ENCODE measurements around the gene UBASH3A. TPM values are rescaled to one million over a fixed set of nuclear protein-coding genes. Genes with fewer than 3 reads are reported as not detected.
A peak's percentile ranks its signal among the peaks of the same experiment; 100 is the strongest.

The UBASH3A gene
- total RNA-seq, 1 donor from 2014 or later: under 0.01 TPM

DNA sequence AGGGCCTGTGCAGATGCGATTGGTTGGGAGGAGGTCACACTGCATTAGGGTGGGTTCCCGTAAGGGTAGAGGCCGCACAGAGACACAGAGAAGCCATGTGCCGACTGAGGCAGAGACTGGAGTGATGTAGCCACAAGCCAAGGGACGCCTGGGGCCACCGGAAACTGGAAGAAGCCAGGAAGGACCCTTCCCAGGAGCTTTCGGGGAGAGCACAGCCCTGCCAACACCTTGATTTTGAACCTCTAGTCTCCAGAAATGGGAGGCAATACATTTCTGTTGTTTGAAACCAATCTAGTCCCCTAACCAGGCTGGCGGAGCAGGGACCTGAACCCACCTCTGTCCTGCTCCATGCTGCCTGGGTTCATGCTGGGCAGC, 10.8 kb downstream of the UBASH3A start:
- Histone ChIP-seq H3K9me3 (ENCODE audit: control insufficient read depth in 3 of 3, low read length in 3 of 3) (no peaks in the 10 kb centered on the region), H3K36me3 (ENCODE audit: control insufficient read depth in 3 of 3, insufficient read depth in 3 of 3, low read length in 3 of 3) (no peaks in the 10 kb centered on the region), H3K9ac (ENCODE audit: low read depth in 1 of 3, low read length in 3 of 3) (no peak overlapping the region), H3K27ac (ENCODE audit: low read depth, low read length) (no peak overlapping the region), H3K27me3 (ENCODE audit: control insufficient read depth in 3 of 3, insufficient read depth in 3 of 3, low read length in 3 of 3) (peaks cover 18 to 31% (median 26%) of the 10 kb centered on the region in 3 donors), H3K4me1 (ENCODE audit: control insufficient read depth in 3 of 3, insufficient read depth in 3 of 3, low read length in 3 of 3) (peaks cover 9 to 15% (median 11%) of the 10 kb centered on the region in 3 donors), H3K4me3 (ENCODE audit: low read length in 3 of 3) (no peak overlapping the region)

DNA sequence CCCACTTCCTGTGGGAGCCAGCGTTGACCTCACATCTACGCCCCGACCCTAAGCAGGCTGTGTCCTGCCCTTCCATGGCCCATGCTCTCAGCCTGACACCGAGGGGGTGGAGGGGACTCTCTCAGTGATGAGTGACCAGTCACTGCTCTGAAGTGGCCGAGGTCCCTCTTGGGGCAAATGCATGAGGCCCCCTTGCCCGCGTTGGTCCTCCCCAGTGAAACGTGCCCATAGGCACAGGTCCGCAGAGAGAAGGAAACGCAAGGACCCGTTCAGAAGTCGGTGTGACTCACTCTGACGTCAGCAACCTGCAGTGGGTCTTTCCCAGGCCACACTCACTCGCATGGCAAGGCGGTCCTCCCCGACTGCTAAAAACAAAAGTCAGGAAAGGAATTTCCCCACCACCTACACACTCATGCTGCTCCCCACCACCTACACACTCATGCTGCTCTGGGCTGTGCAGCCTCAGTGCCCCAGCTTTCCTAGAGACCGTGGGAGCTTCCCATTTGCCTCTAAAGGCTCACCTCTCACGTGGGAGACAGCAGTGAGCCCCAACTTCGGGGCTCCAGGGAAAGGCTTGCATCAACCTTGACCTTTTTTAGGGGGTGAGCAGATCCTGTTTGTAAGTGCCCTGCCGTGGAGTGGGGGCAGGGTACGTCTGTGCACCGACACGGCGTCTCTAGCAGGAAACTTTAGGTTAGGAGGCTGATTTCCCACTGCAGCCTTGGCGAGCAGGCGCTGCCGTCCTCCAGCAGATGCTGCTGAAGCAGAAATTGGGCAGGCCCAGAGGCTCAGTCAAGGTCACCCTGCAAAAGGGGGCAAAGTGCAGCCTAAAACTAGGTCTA, 11.4 kb downstream of the UBASH3A start:
- Histone ChIP-seq H3K36me3 (ENCODE audit: control insufficient read depth in 3 of 3, insufficient read depth in 3 of 3, low read length in 3 of 3) (no peaks in the 10 kb centered on the region), H3K4me3 (ENCODE audit: low read length in 3 of 3) (no peak overlapping the region), H3K9ac (ENCODE audit: low read depth in 1 of 3, low read length in 3 of 3) (peak overlapping the region in 1 of 3 donors; percentile 62), H3K27ac (ENCODE audit: low read depth, low read length) (no peak overlapping the region), H3K9me3 (ENCODE audit: control insufficient read depth in 3 of 3, low read length in 3 of 3) (no peaks in the 10 kb centered on the region), H3K4me1 (ENCODE audit: control insufficient read depth in 3 of 3, insufficient read depth in 3 of 3, low read length in 3 of 3) (peaks cover 9 to 15% (median 11%) of the 10 kb centered on the region in 3 donors), H3K27me3 (ENCODE audit: control insufficient read depth in 3 of 3, insufficient read depth in 3 of 3, low read length in 3 of 3) (peaks cover 18 to 26% (median 23%) of the 10 kb centered on the region in 3 donors)

- Histone ChIP-seq H3K9me3 (ENCODE audit: control insufficient read depth in 3 of 3, low read length in 3 of 3) (no peaks in the 10 kb centered on the region), H3K36me3 (ENCODE audit: control insufficient read depth in 3 of 3, insufficient read depth in 3 of 3, low read length in 3 of 3) (no peaks in the 10 kb centered on the region), H3K4me1 (ENCODE audit: control insufficient read depth in 3 of 3, insufficient read depth in 3 of 3, low read length in 3 of 3) (peaks cover 9 to 15% (median 11%) of the 10 kb centered on the region in 3 donors), H3K27me3 (ENCODE audit: control insufficient read depth in 3 of 3, insufficient read depth in 3 of 3, low read length in 3 of 3) (peaks cover 6 to 26% (median 21%) of the 10 kb centered on the region in 3 donors), H3K9ac (ENCODE audit: low read depth in 1 of 3, low read length in 3 of 3) (no peak overlapping the region), H3K27ac (ENCODE audit: low read depth, low read length) (no peak overlapping the region), H3K4me3 (ENCODE audit: low read length in 3 of 3) (no peak overlapping the region)
Measured at GRCh38 chr21:42417533-42417932, 13.8 kb downstream of the UBASH3A start.

DNA sequence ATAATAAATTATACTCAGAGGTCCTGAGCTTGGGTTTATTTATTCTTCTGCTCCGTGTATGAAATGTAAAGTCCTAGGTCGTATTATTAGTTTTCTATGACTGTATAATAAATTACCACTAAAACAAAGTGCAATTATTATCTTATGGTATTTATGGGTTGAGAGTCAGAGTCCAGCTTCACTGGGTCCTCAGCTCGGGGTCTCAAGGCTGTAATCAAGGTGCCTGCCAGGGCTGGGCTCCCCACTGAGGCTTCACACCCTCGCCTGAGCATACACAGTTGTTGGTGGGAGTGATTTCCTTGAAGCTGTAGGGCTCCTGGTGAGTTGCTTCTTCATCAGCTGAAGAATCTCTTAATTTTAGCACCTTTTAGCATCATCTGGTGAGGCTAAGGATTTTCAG, 15.2 kb downstream of the UBASH3A start:
- Histone ChIP-seq H3K36me3 (ENCODE audit: control insufficient read depth in 3 of 3, insufficient read depth in 3 of 3, low read length in 3 of 3) (no peaks in the 10 kb centered on the region), H3K27ac (ENCODE audit: low read depth, low read length) (no peak overlapping the region), H3K27me3 (ENCODE audit: control insufficient read depth in 3 of 3, insufficient read depth in 3 of 3, low read length in 3 of 3) (peaks cover 5 to 30% (median 23%) of the 10 kb centered on the region in 3 donors), H3K4me3 (ENCODE audit: low read length in 3 of 3) (no peak overlapping the region), H3K4me1 (ENCODE audit: control insufficient read depth in 3 of 3, insufficient read depth in 3 of 3, low read length in 3 of 3) (peaks cover 9 to 15% (median 11%) of the 10 kb centered on the region in 3 donors), H3K9ac (ENCODE audit: low read depth in 1 of 3, low read length in 3 of 3) (no peak overlapping the region), H3K9me3 (ENCODE audit: control insufficient read depth in 3 of 3, low read length in 3 of 3) (no peaks in the 10 kb centered on the region)

GRCh38 chr21:42419845-42420244, 16.1 kb downstream of the UBASH3A start:
- Histone ChIP-seq H3K9ac (ENCODE audit: low read depth in 1 of 3, low read length in 3 of 3) (no peak overlapping the region), H3K27me3 (ENCODE audit: control insufficient read depth in 3 of 3, insufficient read depth in 3 of 3, low read length in 3 of 3) (peaks cover 5 to 37% (median 30%) of the 10 kb centered on the region in 3 donors), H3K27ac (ENCODE audit: low read depth, low read length) (no peak overlapping the region)

DNA sequence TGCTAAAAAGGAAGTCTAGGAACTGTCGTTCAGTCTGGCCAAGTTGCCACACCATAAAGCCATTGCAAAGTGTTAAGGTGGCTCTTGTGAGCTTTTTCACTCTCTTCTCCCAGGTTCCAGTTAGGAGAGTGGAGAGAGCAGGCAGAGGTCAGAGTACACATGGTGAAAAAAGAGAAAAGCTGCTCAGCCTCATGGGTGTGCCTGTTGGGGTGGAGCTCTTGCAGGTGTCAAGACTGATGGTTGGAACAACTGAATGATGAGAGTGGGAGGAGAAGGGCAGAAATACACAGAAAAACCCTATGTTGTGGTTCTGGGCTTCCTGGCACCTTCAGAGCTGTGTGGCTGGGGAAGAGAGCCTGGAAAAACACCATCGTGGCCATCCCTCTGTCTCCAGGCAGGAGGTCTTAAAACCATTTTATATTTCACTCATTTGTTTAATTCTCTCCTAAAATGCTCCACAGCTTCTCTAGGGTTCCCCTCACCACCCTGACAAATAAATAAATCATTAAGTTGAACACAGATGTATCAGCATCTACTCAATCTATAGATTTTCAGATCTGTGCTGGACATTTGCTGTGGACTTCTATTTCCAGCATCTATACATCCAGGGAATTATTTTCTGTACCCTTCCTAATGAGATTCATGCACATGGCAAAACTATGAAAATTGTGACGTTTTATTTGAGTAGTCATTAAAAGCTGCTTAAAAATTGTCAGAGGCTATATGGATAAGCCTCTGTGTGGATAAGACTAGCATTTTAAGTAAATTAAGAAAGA, 17.5 kb downstream of the UBASH3A start:
- Histone ChIP-seq H3K27me3 (ENCODE audit: control insufficient read depth in 3 of 3, insufficient read depth in 3 of 3, low read length in 3 of 3) (peaks cover 7 to 37% (median 23%) of the 10 kb centered on the region in 3 donors), H3K9ac (ENCODE audit: low read depth in 1 of 3, low read length in 3 of 3) (no peak overlapping the region)

More at GRCh38 chr21:42419845-42420244, 16.1 kb downstream of the UBASH3A start:
- no peaks in the 10 kb centered on the region for H3K9me3 ChIP-seq (ENCODE audit: control insufficient read depth in 3 of 3, low read length in 3 of 3)
- H3K4me3 ChIP-seq (ENCODE audit: low read length in 3 of 3): no peak overlapping the region
- peaks cover 9 to 12% (median 11%) of the 10 kb centered on the region in 3 donors for H3K4me1 ChIP-seq (ENCODE audit: control insufficient read depth in 3 of 3, insufficient read depth in 3 of 3, low read length in 3 of 3)
- H3K36me3 ChIP-seq (ENCODE audit: control insufficient read depth in 3 of 3, insufficient read depth in 3 of 3, low read length in 3 of 3): no peaks in the 10 kb centered on the region

GRCh38 chr21:42423197-42423675, 19.5 kb downstream of the UBASH3A start:
- Histone ChIP-seq H3K27me3 (ENCODE audit: control insufficient read depth in 3 of 3, insufficient read depth in 3 of 3, low read length in 3 of 3) (peaks cover 14 to 45% (median 28%) of the 10 kb centered on the region in 3 donors), H3K4me1 (ENCODE audit: control insufficient read depth in 3 of 3, insufficient read depth in 3 of 3, low read length in 3 of 3) (peaks cover 0 to 2% (median 0%) of the 10 kb centered on the region in 3 donors), H3K9me3 (ENCODE audit: control insufficient read depth in 3 of 3, low read length in 3 of 3) (no peaks in the 10 kb centered on the region), H3K27ac (ENCODE audit: low read depth, low read length) (no peak overlapping the region), H3K9ac (ENCODE audit: low read depth in 1 of 3, low read length in 3 of 3) (no peak overlapping the region), H3K4me3 (ENCODE audit: low read length in 3 of 3) (no peak overlapping the region), H3K36me3 (ENCODE audit: control insufficient read depth in 3 of 3, insufficient read depth in 3 of 3, low read length in 3 of 3) (no peaks in the 10 kb centered on the region)

More for the DNA sequence above, 17.5 kb downstream of the UBASH3A start:
- Histone ChIP-seq H3K27ac (ENCODE audit: low read depth, low read length) (no peak overlapping the region), H3K9me3 (ENCODE audit: control insufficient read depth in 3 of 3, low read length in 3 of 3) (no peaks in the 10 kb centered on the region), H3K4me1 (ENCODE audit: control insufficient read depth in 3 of 3, insufficient read depth in 3 of 3, low read length in 3 of 3) (peaks cover 0 to 2% (median under 1%) of the 10 kb centered on the region in 3 donors), H3K4me3 (ENCODE audit: low read length in 3 of 3) (no peak overlapping the region), H3K36me3 (ENCODE audit: control insufficient read depth in 3 of 3, insufficient read depth in 3 of 3, low read length in 3 of 3) (no peaks in the 10 kb centered on the region)

GRCh38 chr21:42423685-42424084, 20.0 kb downstream of the UBASH3A start:
- H3K27me3 ChIP-seq (ENCODE audit: control insufficient read depth in 3 of 3, insufficient read depth in 3 of 3, low read length in 3 of 3): peaks cover 14 to 43% (median 28%) of the 10 kb centered on the region in 3 donors
- H3K27ac ChIP-seq (ENCODE audit: low read depth, low read length): no peak overlapping the region

GRCh38 chr21:42424914-42425541, 21.3 kb downstream of the UBASH3A start:
- Histone ChIP-seq H3K4me1 (ENCODE audit: control insufficient read depth in 3 of 3, insufficient read depth in 3 of 3, low read length in 3 of 3) (peaks cover 0 to 2% (median 0%) of the 10 kb centered on the region in 3 donors), H3K9ac (ENCODE audit: low read depth in 1 of 3, low read length in 3 of 3) (no peak overlapping the region), H3K27me3 (ENCODE audit: control insufficient read depth in 3 of 3, insufficient read depth in 3 of 3, low read length in 3 of 3) (peaks cover 14 to 44% (median 30%) of the 10 kb centered on the region in 3 donors), H3K9me3 (ENCODE audit: control insufficient read depth in 3 of 3, low read length in 3 of 3) (no peaks in the 10 kb centered on the region), H3K27ac (ENCODE audit: low read depth, low read length) (no peak overlapping the region), H3K36me3 (ENCODE audit: control insufficient read depth in 3 of 3, insufficient read depth in 3 of 3, low read length in 3 of 3) (no peaks in the 10 kb centered on the region), H3K4me3 (ENCODE audit: low read length in 3 of 3) (no peak overlapping the region)

More at GRCh38 chr21:42423685-42424084, 20.0 kb downstream of the UBASH3A start:
- Histone ChIP-seq H3K9ac (ENCODE audit: low read depth in 1 of 3, low read length in 3 of 3) (no peak overlapping the region), H3K36me3 (ENCODE audit: control insufficient read depth in 3 of 3, insufficient read depth in 3 of 3, low read length in 3 of 3) (no peaks in the 10 kb centered on the region), H3K4me3 (ENCODE audit: low read length in 3 of 3) (no peak overlapping the region), H3K4me1 (ENCODE audit: control insufficient read depth in 3 of 3, insufficient read depth in 3 of 3, low read length in 3 of 3) (peaks cover 0 to 2% (median 0%) of the 10 kb centered on the region in 3 donors), H3K9me3 (ENCODE audit: control insufficient read depth in 3 of 3, low read length in 3 of 3) (no peaks in the 10 kb centered on the region)
